GM18498 (cell line): ENCODE data around the gene TBXA2R.
"Not testable (repeated sequence)": the region's sequence is repeated elsewhere in the genome, so short reads cannot be mapped to it uniquely, and the experiment has no call there.

ENCODE experiments used
- ATAC-seq: cut with Tn5 transposase; IDR thresholded peaks from one replicate; pipeline ENCODE4 v1.9.1; 2021; ENCODE audit warnings: mild to moderate bottlenecking, moderate library complexity; ENCODE audit not compliant: unreplicated experiment

TBXA2R gene

GRCh38 chr19:3641515-3642269, 35.0 kb upstream of the TBXA2R start:
- ATAC-seq, result no peak

- no peak for ATAC-seq
Measured at GRCh38 chr19:3639479-3639878, 32.8 kb upstream of the TBXA2R start.

DNA sequence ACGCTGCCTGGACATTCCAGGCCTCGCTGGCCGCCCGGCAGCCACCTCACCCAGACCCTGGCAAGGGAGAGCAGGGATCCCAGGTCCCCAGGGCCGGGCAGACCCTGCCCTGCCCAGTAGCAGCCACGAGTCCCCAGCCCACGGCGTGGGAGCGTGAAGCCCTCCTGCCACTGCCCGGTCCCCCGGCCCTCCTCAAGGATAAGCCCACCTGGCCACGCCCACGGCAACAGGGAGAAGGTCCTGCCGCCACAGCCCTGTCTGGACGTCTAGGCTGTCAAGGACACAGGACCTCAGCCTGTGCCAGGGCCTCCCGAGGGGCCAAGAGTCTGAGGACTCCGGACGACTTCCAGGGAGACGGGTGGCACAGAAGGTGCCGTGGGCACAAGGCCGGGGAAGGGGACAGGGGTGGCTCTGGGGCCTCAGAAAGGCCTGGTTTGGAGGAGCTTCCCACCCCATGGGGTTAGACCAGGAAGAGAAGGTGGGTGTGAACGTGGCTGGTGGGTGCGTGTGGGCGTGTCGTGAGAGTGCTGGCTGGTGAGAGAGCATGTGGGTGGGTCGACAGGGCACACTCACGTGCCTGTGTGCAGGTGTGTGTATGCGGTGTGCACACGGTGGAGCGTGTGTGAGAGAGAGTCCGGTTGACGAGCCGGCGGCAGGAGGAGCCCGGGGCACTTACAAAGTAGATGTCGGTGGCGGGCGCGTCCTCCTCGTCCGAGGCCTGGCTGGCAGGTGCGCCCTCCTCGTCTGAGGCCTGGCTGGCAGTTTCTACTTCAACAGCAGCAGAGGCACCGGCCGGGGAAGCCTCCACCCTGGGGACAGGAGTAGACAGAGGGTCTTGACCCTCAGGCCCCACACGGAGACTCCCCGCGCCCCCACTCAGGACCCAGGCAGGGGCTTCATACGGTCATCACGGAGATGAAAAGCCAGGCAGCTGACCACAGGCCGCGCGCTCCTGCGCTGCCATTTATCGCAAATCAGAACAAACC, 31.8 kb upstream of the TBXA2R start:
- no peak for ATAC-seq

GRCh38 chr19:3637621-3638020, 30.9 kb upstream of the TBXA2R start:
- ATAC-seq, result no peak

DNA sequence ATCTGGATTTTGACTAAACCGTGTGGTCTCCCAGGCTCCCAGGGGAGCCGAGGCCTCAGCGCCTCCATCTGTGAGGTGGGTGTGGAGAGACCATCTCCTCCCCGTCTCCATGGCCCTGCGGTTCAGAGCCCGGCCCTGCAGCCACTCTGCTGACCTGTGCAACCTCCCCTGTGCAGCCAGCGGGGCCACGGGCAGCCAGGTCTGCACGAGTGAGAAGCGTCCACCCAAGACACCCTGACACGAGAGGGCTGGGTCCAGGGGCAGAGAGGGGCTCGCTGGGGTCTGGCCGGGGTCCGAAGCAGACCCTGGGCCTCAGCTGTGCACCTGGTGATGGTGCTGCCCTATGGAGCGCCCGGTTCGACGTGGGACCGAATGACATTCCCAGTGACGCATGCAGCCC, 30.3 kb upstream of the TBXA2R start:
- no peak for ATAC-seq

DNA sequence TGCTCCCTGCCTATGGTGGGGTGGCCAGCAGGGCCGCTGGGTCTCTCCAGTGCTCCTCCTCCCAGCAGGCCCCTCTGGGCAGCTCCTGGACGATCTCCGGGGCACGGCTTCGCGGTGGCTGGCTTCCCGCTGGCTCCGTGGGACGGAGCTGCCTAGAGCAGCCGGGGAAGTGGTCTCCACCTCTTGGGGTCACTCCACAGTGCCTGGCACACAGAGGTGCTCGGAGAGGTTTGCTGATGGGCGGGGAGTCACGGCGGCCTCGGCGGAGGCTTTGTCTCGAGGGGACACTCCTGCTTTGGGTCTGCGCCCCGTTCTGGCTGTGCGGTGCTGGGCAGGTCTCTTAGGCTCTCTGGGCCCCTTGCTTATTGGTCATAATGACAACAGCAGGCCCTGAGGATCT, 29.8 kb upstream of the TBXA2R start:
- ATAC-seq, result no peak

DNA sequence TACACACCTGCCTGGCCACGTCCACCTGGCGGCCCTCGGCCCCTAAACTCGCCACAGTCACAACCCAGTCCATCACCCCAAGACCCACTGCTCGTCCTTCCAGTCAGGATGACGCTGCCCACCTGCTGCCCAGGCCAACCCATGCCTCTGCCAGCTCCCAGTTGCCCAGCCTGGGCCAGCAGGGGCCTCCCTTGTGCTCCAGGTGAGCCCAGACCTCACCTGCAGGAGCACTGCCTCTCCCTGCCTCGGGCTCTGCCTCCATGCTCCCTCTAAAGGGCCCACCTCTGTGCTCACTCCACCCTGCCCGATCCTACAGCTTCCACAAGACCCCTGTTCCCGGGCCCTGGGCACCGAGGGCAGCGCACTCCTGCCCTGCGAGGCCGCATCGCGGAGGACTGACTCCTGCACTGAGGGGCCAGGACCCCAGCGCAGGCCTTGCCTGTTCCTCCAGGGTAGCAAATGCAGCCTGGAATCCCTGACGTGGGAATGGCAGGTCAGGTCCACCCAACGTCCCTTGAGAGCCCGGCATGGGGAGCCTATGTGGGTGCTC, 27.9 kb upstream of the TBXA2R start:
- ATAC-seq, result no peak

DNA sequence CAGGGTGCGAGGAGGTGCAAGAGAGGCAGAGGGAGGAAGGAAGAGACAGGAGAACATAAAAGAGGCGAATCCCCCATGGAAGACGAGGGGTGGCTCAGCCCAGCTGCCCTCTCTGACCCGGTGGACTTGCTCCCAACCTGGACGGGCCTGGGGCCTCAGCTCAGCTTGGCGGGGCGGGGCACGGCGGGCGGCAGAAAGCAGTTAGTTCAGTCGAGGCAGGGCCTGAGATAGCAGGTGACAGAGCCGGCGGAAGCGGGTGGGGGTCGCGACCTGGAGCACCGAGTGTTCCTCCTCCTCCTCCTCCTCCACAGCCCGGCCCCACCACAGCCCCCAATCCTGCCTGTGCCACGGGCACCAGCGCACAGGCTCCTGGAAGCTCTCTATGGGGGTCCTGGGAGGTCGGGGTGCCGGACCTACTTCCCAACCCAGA, 26.9 kb upstream of the TBXA2R start:
- ATAC-seq, result no peak

DNA sequence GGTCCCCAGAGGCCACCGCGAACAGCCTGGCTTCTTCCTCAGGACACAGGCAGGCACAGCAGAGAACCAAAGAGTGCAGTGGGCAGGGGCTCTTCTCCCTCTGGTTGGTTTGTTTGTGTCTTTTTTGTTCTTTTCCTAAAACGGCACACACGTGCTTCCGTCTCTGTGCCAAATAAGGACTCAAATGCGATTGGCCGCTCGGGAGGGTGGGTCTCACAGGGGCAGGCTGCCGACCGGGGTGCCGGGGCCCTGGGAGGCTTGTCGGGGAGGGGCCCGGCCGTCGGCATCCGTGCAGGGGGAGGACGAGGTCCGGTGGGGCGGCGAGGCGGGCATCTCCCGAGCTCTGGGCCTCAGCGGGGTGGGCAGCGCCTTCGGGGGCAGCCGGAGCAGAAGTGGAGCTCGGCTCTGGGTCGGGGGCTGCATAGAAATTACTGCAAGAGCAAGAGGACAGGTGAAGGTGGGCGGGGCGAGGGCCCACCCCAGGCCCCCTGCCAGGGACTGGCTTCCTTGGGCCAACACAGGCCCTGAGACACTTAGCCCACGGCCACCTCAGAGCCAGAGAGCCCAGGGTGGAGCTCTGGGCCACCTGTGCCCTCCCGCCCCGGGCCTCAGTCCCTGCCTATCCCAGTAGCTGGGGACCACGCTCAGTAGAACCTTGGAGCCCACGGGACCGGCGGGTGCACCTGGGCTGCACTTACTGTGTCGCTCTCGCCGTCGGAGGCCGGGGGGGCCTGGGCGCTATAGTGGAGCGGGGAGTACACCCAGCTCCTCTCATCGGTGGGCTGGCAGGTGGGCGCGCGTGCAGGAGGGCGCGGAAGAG, 26.3 kb upstream of the TBXA2R start:
- no peak for ATAC-seq

DNA sequence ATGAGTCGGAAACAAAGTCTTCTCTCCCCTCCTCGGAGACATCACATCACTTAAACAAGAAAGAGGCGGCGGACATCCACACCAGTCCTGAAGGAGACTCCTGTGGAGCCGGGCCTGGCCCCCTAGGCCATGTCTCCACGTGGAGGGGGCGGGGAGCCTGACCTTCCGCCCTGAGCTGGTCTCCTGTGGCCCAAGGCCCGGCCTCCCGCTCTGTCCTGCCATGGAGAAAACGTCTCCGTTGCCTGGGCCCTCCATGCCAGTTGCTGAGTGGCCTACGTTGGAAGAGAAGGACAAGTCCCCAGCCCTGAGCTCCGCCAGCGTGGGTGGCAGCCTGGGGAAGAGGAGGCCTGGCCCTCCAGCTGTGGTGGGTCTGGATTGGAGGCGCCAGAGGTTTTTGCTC, 25.4 kb upstream of the TBXA2R start:
- no peak for ATAC-seq

GRCh38 chr19:3631053-3631861, 24.6 kb upstream of the TBXA2R start:
- ATAC-seq, result no peak

- not testable (repeated sequence) for ATAC-seq
Measured at GRCh38 chr19:3628766-3629165, 22.1 kb upstream of the TBXA2R start.

DNA sequence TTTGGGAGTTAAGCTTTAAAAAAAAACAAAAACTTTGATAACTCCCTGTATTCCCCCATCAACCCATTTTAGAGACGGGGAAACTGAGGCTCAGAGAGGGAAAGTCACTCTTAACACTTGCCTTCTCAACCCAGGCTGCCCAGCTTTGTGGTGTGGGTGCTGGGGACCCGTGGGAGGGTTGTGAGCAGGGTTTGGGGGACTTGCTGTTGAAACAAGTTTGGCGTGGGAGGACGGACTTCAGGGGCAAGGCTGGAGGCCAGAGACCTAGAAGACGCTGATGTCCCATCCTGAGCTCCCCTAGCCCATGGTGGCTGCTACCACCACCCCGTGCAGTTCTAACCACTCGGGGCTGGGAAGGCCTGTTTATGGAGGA, 20.7 kb upstream of the TBXA2R start:
- no peak for ATAC-seq

DNA sequence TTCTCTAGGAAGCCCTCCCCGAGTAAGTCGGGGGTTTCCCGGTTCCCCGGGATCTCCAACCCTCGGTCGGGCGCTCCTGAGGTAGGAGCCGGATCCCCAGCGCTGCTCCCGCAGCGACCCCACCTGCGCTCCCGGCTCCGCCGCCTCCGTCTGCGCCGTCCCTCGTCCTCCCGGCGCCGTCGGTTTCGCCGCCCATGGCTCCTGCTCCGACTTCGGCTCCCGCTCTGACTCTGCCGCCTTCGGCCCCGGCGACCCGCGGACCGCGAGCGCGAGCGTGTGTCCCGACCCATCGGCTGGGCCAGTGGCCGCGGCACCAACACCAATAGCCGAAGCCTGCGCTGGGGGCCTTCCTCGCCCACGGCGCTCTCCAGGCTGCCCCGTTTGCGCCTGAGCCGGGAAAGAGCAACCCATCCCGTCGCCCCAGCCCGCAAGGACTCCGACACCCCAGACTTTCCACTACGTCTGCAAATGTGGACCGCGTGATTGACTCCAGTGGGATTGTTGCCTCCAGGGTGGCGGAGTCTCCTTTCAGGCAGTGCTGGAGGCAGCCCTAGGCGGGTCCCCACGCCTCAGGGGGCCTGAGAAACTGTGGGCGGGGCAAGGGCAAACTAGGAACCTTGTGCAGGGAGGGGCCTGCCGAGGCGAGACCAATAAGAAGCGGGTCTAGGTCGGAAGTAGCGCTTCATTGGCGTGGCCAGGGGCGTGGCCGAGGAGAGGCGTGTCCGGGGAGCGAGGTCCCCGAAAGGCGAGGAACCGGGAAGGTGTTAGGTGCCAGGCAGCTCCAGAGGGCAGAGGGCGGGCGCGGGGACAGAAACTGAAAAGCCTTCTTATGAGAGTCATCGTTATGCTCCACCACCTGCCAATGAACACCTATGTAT, 20.0 kb upstream of the TBXA2R start, which contains the start of gene CACTIN:
Gene CACTIN, minus strand, starts transcription at position 318 of the 878 bp plus-strand sequence. Its CDS starts 28 bp downstream, at position 290.
- peak; percentile 88 for ATAC-seq

DNA sequence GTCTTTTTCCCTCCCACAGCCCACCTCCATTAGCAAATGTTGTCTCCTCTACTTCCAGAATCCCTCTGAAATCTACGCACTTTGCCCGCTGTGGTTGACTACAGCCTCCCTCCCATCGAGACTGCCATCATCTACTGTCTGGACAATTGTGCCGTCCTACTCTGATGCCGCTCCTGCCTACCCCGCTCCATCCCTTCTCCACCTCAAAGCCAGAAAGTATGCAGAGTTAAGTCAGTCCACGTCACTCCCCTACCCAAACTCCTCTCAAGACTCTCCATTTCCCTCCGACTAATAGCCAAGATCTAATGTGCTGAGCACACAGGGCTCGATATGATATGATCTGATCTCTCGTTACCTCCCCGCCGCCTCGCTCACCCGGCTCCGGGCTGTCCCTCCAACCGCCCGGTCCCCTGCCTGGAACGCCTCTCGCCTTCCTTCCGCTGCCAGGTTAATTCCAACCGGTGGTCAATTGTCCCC, 19.4 kb upstream of the TBXA2R start:
- ATAC-seq, result peak; percentile 3

- ATAC-seq, result no peak
Measured at GRCh38 chr19:3623716-3624115, 17.0 kb upstream of the TBXA2R start.

DNA sequence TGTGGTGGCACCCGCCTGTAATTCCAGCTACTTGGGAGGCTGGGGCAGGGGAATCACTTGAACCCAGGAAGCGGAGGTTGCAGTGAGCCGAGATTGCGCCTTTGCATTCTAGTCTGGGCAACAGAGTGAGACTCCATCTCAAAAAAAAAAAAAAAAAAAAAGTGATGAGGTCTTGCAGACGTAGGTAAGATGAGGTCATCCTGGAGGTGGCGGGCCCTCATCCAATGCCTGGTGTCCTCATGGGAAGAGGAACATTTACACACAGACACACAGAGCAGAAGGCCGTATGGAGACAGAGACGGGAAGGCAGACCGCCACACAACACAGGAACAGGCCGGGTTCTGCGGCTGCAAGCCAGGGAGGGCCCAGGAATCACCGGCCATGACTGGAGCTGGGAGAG, 15.5 kb upstream of the TBXA2R start:
- ATAC-seq, result no peak

DNA sequence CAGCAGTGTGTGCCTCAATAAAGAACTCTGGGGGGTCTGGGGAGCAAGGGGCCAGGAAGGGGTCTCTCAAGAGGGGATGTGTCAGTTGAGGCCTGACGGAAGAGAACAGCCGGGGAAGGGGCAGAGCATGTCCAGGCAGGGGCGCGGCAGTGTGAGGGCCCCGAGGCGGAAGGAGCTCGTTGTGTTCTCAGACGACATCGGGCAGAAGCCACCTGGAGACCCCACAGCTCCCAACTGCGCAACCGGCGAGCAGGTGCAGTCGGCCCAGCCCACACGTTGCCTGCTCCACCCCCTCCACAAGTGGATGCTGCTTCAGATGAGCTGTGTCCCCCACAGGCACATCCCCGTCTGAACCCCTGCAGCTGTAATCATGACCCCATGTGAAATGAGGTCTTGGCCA, 15.0 kb upstream of the TBXA2R start:
- ATAC-seq, result no peak
